G401.6 (cell line): ENCODE measurements around the gene ERC1.

Experiments used
- FAIRE-seq: peaks from 2 replicates; lab custom pipeline; 2012; peaks lifted over from hg19 to GRCh38; lab: Jason Lieb, UNC

ERC1 gene

DNA sequence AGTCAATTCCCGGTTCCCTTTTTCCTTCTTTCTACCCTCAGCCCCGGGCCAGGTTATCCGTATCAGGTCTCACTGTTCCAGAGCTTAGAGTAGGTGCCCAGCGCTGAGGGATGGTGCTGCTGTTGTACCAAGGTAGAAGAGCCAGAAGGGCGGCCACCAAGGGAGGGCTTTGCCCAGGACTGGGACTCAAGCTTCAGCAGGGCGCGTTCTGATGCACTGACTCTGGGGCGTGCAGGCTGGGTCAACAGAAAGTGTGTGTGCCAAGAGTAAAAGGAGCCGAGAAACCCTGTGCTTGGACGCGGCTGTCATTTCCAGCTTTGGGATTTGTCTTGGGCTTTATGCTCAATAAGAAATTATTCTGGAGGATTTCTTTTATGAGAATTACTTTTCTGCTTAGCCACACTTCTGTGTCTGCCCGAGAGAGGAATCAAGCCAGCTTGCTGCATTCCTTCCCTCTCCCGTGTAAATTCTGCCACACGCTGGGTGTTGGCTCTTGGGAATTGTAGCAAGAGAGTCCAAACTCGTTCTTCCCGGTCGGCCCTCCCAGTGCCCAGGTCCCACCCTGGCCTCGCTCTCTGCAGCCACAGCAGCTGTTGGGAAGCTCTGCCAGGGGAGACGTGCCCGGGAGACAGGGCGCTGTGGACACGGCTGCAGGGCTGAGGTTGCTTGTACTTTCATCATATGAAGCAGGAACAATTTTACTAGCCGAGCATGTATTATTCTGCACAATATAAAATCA is 505.3 kb downstream of the ERC1 start:
- FAIRE-seq = no peak

- FAIRE-seq = no peak
Measured at GRCh38 chr12:1497161-1497560, 506.1 kb downstream of the ERC1 start.

DNA sequence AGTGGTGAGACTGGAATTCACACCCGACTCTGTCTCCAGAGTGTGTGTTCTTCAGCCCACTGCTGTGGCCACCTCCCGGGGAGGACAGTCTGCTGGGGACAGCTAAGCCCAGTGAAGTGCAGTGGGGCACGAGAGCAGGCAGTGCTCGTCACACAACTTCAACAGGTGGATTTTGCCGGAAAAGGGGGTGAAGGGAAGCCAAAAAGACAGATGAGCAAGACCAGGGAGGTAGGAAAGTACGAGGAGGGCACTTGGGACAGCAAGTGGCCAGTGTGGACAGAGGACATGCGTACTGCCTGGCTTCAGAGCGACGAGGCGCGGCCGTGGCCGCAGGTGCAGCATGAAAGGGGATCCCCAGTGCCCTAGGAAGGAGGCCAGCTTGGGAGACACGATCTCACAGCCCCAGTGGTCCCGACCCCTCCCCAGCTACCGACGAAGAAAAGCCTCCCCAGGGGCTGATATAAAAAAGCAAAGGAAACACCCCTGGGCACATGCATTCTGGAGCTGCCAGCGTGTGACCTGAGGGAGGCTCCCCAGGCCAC is 507.2 kb downstream of the ERC1 start:
- no peak for FAIRE-seq

GRCh38 chr12:1499351-1499750 is 508.3 kb downstream of the ERC1 start:
- no peak for FAIRE-seq

GRCh38 chr12:1500095-1500801 is 509.2 kb downstream of the ERC1 start:
- no peak for FAIRE-seq

- no peak for FAIRE-seq
Measured at GRCh38 chr12:1501001-1501400, 510.0 kb downstream of the ERC1 start.

DNA sequence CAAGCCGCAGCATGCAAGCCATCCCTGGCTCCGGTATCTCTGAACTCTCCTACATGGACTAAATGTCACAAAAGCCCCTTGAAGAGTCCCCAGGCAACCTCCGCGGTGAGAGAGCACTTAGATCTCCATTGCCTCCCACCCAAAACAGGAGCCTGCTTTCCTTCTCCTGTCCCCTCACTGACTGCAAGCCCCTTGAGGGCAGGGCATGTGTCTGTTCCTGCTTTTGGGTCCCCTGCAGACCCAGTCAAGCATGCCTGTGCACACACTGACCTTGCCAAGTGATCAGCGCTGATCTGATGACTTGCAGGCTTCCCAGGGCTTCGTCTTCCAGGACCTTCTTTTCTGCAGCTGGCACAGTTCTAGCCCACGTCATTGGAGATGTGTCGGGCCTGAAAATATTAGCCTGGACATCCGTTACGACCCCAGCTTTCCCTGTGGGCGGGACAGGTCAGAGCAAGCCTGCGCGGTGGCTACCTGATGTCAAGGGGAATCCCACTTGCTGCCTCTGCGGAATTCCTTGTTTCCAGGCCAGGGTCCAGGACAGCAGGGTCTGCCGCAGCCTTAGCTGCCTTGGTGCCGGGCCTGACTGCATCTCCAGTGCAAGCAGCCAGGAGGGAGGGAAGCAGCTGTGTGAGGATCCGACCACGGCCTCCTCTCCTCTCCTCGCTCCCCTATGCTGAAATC is 510.8 kb downstream of the ERC1 start:
- no peak for FAIRE-seq

GRCh38 chr12:1502379-1502720 is 511.3 kb downstream of the ERC1 start:
- no peak for FAIRE-seq

DNA sequence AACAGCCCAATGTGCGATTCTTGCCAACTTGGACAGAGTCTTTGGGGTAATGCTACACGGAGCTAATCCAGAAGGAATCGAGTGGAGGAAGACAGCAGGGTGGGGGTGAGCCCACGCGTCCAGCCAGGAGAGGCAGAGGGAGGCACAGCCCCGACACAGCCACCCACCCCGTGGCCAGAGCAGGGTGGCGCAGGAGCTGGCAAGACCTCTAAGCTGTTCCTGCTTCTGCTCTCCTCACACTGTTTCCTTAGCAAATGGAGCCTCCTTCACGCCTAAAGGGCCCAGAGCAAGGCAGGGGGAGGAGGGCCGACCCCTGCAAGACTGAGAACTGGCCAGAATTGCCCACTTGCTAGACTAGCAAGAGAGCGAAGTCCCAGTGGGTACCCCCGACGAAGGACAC is 511.8 kb downstream of the ERC1 start:
- FAIRE-seq = no peak

GRCh38 chr12:1503281-1503711 is 512.3 kb downstream of the ERC1 start:
- no peak for FAIRE-seq

DNA sequence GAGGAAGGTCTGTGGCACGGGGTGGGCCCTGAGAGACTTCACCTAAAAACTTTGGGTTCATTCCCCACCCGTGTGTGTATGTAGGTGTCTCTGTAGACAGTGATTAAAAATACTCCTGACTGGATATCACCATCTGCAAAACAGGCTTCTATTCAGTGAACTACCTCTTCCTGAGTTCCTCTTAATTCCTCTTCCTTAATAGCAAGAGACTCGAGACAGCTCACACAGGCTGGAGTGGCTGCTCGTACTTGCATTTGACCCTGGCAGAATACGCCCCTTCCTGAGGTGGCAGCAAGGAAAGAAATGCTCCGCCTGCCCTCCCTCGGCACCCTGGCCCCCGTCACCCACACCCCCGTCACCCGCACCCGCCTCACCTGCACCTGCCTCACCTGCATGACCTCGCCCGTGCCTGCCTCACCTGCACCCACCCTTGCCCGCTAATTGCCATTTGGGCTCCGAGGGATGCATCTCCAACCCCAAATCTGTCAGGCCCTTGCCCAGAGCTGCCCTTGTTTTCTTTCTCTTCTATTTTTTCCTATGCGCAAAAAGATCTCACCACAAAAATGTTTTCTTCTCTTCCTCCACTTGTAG is 513.4 kb downstream of the ERC1 start:
- no peak for FAIRE-seq

DNA sequence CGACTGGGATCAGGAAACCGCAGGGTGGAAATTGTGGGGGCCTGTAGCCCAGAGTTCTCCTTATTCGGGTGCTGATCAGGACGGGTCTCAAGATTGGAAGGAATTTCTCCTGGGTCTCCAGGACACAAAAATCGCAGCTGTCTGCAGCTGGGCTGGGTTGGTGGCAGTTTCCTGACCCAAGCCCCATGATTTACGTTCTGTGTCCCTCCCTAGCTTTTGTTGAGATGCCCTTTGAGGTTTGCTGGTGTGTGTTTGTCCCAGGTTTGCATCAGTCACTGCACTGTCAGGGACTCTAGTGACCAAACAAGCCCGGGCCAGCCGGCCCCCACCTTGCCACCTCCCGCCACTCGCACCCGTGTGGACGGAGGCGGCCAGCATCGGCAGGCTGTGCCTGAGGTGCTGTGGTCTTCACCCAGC is 513.9 kb downstream of the ERC1 start:
- no peak for FAIRE-seq

- no peak for FAIRE-seq
Measured at GRCh38 chr12:1505576-1505975, 514.6 kb downstream of the ERC1 start.

- FAIRE-seq = no peak
Measured at GRCh38 chr12:1507308-1507707, 516.3 kb downstream of the ERC1 start.

DNA sequence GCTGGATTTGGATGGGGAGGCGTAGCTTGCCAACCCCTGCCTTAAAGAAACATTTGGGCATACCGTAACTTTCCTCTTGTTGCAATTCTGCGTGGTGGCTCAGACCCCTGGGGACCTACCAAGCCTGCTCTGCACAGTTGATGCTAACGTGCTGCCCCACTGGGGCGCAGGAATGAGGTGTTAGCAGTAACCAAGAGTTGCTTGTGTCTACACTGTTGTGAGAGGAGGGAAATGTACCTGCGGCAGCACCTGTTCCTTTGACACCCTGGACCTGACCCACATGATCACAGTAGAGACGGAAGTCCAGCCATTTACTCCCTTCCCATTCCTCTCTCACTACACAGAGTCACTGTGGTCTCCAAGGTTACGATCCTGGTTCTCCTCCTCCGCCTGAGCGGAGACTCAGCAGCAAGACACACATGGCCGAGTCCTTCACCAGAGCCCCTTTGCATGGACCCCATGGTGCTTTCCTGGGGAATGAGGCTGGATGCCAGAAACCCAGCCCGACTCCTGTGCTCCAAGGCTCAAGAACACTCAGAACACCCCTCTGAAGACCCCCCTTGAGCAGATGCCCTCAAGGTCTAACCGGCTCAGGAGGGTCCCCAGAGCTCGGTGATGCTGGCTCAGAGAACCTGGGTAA is 518.5 kb downstream of the ERC1 start:
- FAIRE-seq = no peak

DNA sequence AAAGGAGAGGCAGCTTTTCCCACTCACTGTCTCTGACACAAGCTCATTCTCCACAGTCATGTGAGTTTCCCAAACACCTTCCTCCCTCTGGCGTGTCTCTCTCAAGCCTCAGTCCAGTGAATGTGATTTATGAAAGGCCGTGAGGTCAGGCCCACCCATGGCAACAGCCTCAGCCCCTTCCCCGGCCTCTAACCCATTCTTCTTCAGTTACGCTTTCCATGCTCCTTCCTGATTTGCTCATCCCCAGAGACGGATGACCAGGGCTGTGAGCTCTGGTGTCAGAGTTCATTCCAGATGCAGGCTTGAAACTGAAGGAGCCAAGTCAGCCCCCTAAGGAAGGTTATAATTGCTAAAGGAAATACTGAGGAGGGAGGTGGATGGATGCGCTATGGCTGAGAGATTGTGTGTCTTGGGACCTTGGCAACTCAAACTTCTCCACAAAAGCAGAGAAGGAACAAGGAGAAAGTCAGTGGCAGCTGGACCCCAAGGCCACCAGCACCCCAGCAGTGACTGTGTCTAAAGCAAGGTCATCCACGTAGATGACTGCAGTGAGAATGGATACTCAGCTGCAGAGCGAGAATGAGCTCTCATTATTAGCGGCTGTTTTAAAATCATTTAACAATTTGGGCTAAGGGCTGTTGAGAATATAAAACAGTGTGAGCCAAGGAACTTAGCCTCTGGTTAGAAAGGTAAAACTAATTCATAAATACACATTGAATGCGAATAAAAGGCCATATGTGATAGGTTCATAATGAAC is 519.2 kb downstream of the ERC1 start:
- no peak for FAIRE-seq

- no peak for FAIRE-seq
Measured at GRCh38 chr12:1515010-1515409, 524.0 kb downstream of the ERC1 start.

- peak; percentile 57 for FAIRE-seq
Measured at GRCh38 chr12:1515428-1515827, 524.4 kb downstream of the ERC1 start.

GRCh38 chr12:1517007-1517406 is 526.0 kb downstream of the ERC1 start:
- no peak for FAIRE-seq

GRCh38 chr12:1517734-1518525 is 526.9 kb downstream of the ERC1 start:
- FAIRE-seq = no peak
